Activated naive CD4-positive, alpha-beta T cell (primary cell): ENCODE data around the gene SNRNP70.
"Not testable (repeated sequence)": the region's sequence is repeated elsewhere in the genome, so short reads cannot be mapped to it uniquely, and the experiment has no call there.

ENCODE experiments used
- DNase-seq, 4 experiments: peaks; one replicate each; lab custom pipeline; 2025; lab: John Stamatoyannopoulos, UW

The SNRNP70 gene, protein sequence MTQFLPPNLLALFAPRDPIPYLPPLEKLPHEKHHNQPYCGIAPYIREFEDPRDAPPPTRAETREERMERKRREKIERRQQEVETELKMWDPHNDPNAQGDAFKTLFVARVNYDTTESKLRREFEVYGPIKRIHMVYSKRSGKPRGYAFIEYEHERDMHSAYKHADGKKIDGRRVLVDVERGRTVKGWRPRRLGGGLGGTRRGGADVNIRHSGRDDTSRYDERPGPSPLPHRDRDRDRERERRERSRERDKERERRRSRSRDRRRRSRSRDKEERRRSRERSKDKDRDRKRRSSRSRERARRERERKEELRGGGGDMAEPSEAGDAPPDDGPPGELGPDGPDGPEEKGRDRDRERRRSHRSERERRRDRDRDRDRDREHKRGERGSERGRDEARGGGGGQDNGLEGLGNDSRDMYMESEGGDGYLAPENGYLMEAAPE

DNA sequence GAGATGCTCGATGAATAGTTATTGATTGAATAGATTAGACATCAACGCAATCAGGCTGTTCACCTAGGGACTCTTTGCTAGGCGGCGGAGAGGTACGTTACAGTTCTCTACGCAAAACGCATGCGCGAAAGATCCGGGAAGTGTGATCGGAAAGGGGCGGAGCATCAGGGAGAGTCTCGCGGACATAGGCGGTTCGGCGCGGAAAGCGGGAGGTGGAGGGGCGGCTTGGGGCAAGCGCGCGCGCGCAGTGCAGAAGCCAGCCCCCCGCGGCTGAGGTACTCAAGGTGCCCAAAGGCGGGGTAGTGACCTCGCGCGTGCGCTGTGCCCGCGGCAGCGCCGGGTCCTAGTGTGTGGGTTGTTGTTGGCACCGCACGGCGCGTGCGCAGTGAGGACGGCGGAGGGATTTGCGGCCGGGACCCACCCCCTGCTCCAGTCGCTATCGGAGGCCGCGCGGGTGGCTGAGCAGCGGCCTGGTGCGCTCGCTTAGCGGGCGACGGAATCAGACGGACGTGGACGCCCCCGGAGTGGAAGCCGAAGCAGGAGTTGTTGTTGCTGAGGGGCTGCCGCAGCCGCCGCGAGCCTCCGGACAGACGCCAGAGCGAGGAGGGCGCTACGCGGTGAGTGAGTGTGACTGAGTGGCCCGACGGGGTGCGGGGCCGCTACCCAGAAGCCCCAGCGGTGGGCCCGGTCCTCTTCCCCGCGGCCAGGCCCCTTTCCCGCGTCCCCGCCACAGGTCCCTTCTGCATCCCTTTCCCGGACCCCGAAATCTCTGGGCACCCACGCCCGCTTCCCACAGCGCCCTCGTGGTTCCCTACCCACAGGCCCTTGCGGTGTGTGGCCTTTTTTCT, at the start of gene SNRNP70:
SNRNP70 (plus strand) TSS at position 432 of the 848 bp plus-strand sequence. CDS start 964 bp downstream, outside the sequence.
- DNase-seq = peak; percentile 97 to 99 (median 98)

DNA sequence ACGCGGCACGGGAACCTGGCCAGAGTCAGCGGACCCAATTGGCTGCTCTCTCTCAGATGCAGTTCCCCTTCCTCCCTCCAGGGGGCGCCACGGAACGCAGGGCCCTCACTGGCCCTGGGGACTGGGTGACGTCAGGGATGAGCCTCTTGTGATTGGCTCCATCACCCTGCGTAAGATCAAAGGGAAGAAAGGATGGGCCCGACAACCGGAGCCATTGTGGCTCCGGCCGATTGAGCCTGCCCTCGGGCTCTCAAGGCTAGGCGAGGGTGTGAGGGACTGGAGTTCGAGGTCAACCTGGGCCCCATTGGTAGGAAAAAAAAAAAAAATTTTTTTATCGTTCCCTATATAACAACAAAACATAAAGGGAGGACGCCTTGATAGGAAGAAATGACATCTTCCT, 48.4 kb upstream of the SNRNP70 start, which contains the start of gene CGB1:
CGB1 (minus strand) TSS at position 81 of the 400 bp plus-strand sequence. CDS start 184 bp downstream, outside the sequence.
- peak in 1 of 4 experiments; percentile 5 for DNase-seq

DNA sequence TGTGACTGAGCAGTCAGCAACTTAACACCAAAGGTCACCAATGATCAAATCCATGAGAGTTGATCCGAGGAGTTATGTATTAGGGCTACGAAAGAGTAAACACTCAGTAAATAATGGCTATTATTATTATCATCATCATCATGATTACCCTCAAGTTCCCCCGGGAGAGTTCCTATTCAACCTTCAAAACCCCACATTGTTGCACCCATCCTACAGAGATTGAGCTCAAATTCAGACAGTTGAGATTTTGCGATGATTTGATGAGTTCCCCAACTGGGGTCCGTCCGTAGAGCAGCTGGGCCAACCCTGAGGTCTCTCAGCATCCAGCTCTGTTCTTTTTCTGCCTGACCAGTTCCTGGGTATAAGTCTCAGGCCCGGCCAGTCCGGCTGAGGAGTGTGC, 47.1 kb upstream of the SNRNP70 start:
- not testable (repeated sequence) for DNase-seq

DNA sequence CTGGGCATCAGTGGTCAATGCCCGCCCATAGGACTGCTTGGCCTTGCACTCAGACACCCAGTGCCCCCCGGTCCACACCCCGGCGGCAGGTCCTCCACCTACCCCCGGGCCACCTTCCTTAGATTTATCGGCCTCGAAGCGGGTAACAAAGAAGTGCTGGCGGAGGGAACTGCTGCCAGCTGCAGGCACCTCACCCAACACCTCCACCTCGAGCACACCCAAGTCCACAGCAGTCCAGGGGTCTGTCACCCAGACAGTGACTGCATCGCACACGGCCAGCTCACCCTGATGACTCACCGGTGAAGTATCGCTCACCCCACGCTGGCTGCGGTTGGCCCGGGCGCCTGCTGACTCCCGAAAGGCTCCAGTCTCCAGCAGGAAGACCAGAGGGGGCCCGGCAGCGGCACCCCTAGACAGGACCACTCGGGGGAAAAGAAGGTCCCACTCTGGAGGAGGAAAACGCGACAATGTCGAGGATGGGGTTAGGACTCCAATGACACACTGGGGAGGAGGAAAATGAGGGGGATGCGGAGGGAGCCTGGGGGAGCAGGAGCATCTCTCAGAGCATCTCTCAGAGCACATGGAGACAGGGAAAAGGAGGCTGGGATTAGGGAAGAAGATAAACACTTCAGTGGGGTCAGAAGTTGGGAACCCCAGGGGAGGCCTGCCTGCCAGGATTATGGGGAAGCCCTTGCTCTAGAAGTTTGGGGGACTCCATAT, 46.5 kb upstream of the SNRNP70 start:
- DNase-seq = not testable (repeated sequence)

DNA sequence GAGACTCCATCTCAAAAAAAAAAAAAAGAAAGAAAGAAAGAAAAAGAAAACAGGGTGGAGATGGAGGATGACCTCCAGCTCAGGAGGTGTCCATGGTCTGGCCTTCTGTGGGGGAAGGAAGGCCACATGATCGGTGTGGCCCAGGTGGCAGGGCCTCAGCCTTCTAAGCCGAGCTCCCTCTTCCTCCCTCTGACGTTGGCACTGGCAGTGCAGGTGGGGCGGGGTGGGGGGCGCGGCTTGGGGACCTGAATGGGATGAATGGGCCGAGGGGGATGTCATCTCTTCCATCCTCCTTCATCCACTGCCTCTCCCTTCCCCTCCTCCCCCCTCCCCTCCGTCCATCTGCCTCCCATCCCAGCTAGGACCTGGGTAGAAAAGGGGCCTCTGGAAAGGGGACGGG, 45.5 kb upstream of the SNRNP70 start:
- not testable (repeated sequence) for DNase-seq

DNA sequence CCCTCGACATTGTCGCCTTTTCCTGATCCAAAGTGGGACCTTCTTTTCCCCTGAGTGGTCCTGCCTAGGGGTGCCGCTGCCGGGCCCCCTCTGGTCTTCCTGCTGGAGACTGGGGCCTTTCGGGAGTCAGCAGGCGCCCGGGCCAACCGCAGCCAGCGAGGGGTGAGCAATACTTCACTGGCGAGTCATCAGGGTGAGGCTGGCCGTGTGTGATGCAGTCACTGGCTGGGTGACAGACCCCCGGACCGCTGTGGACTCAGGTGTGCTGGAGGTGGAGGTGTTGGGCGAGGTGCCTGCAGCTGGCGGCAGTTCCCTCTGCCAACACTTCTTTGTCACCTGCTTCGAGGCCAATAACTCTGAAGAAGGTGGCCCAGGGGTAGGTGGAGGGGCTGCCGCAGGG, 43.1 kb upstream of the SNRNP70 start:
- no peak for DNase-seq

DNA sequence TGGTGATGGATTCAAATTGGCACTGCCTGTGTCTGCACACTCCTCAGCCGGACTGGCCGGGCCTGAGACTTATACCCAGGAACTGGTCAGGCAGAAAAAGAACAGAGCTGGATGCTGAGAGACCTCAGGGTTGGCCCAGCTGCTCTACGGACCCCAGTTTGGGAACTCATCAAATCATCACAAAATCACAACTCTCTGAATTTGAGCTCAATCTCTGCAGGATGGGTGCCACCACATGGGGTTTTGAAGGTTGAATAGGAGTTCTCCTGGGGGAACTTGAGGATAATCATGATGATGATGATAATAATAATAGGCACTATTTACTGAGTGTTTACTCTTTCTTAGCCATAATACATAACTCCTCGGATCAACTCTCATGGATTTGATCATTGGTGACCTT, 42.6 kb upstream of the SNRNP70 start:
- not testable (repeated sequence) for DNase-seq

DNA sequence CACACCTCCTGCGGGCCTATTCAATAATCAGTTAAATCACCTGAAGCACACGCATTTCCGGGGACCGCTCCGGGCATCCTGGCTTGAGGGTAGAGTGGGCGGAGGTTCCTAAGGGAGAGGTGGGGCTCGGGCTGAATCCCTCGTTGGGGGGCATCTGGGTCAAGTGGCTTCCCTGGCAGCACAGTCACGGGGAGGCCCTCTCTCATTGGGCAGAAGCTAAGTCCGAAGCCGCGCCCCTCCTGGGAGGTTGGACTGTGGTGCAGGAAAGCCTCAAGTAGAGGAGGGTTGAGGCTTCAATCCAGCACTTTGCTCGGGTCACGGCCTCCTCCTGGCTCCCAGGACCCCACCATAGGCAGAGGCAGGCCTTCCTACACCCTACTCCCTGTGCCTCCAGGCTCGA, 41.7 kb upstream of the SNRNP70 start, which contains the start of gene CGB5:
CGB5 (plus strand) TSS at position 301 of the 400 bp plus-strand sequence. CDS start 362 bp downstream, outside the sequence.
- not testable (repeated sequence) for DNase-seq

DNA sequence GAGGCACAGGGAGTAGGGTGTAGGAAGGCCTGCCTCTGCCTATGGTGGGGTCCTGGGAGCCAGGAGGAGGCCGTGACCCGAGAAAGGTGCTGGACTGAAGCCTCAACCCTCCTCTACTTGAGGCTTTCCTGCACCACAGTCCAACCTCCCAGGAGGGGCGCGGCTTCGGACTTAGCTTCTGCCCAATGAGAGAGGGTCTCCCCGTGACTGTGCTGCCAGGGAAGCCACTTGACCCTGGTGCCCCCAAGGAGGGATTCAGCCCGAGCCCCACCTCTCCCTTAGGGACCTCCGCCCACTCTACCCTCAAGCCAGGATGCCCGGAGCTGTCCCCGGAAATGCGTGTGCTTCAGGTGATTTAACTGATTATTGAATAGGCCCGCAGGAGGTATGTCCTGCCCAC, 36.2 kb upstream of the SNRNP70 start, which contains the start of gene CGB8:
CGB8 (minus strand) TSS at position 101 of the 400 bp plus-strand sequence. CDS start 372 bp downstream, outside the sequence.
- DNase-seq = not testable (repeated sequence)

DNA sequence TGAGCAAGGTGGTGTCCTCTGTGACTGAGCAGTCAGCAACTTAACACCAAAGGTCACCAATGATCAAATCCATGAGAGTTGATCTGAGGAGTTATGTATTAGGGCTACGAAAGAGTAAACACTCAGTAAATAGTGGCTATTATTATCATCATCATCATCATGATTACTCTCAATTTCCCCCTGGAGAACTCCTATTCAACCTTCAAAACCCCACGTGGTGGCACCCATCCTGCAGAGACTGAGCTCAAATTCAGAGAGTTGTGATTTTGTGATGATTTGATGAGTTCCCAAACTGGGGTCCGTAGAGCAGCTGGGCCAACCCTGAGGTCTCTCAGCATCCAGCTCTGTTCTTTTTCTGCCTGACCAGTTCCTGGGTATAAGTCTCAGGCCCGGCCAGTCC, 35.4 kb upstream of the SNRNP70 start:
- not testable (repeated sequence) for DNase-seq

DNA sequence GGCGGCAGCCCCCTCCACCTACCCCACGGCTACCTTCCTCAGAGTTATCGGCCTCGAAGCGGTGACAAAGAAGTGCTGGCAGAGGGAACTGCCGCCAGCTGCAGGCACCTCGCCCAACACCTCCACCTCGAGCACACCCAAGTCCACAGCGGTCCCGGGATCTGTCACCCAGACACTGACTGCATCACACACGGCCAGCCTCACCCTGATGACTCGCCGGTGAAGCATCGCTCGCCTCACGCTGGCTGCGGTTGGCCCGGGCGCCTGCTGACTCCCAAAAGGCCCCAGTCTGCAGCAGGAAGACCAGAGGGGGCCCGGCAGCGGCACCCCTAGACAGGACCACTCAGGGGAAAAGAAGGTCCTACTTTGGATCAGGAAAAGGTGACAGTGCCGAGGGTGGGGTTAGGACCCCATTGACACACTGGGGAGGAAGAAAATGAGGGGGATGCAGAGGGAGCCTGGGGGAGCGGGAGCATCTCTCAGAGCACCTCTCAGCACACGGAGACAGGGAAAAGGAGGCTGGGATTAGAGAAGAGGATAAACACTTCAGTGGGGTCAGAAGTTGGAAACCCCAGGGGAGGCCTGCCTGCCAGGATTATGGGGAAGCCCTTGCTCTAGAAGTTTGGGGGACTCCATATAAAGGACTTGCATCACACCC, 34.7 kb upstream of the SNRNP70 start:
- DNase-seq = not testable (repeated sequence)

DNA sequence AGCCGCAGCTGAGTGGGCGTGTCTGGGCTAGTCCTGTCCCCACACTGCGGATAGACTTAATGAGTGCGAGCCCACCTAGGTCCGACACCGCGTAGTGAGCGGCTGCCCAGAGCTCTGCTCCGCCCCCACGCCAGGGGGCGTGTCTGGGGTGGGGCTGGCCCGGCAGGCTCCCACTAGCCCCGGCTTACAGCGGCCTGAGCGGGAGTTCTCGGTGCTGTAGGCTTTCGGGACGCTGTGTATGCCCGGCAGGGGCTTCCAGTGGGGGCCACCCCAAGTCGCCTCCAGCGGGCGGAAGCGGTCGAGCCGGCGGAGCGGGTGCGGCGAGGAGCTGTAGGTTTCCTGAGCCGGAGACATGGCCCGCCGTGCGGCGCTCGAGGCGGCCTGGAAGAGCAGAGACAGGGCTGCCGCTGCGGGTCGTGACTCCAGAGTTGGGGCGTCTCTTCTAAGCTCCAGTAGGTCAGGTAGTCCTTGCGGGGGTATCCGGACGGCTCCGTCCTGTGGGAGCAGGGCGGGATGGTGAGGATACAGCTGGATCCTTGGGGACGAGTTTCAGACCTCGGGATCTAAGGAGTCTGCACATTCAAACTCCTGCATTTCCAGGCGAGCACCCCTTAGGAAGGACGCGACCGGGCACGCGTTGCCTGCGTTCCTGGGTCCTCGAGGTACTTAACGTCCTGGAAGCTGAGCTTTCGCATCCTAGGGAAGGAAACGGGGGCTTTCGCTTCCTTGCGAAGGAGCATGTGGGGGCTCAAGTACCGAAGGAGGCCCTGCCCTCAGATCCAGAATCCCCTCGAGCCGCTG, 28.9 kb upstream of the SNRNP70 start:
- peak in 3 of 4 experiments; percentile 18 to 42 (median 20) for DNase-seq

DNA sequence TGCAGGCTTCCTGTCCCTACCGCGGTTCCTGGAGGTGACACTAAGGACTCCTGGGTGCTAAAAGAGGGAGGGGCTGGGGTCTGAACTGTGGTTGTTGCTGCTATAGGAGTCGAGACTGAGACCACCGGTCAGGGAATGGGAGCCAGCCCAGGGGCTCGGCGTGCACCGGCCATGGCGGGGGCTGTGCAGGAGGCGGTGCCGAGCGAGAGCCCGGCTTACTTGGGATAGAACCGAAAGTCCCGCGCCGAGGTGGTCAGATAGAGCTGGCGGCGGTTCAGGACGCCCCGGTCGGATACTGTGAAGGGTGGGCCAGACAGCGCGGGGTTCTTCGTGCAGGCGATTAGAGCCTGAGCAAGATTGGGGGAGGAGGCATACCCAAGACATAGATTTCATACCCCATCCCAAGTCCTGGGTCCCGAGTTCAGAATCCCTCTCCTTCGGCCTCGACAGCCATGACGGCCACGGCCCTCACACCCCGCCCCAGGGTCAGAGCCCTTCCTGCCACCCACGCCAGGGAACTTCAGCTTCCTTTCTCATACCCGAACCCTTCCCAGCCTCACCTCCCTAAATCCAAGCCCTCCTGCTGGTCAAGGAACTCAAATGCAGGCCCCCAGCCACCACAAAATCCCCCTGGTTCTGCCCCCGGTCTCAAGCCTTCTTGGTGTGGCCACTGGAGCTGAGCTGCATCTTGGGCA, 28.2 kb upstream of the SNRNP70 start:
- DNase-seq = not testable (repeated sequence)

DNA sequence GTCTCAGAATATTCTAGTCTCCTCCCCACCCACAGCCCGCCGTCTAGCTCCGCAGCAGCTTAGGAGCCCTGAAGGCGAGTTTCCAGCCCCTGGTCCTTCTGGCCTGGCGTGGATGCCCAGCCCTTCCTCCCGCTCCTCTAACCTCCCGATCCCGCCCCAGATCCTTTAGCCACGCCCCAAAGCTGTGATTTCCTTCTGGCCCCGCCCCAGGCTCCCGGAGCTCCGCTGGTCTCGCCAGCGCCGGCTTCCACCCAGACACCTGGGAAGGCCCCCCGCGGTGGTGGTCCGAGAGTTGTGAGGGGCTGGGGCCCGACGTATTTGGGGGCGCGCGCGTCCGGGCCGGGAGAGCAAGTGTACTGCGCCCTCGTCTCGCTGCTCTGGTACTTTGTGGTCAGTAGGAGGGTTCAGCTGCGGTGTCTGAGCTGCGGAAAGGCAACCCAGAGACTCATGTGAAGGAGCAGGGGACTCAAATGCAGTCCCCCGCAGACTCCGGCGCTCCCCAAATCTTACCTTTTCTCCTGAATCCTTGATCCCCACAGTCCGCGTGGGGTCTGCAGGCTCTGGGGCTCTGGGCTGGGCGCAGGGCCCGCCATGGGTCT, 27.5 kb upstream of the SNRNP70 start, which contains the start of gene CGB7:
CGB7 (minus strand) TSS at position 114 of the 599 bp plus-strand sequence. CDS start 2,374 bp downstream, outside the sequence.
- no peak for DNase-seq

DNA sequence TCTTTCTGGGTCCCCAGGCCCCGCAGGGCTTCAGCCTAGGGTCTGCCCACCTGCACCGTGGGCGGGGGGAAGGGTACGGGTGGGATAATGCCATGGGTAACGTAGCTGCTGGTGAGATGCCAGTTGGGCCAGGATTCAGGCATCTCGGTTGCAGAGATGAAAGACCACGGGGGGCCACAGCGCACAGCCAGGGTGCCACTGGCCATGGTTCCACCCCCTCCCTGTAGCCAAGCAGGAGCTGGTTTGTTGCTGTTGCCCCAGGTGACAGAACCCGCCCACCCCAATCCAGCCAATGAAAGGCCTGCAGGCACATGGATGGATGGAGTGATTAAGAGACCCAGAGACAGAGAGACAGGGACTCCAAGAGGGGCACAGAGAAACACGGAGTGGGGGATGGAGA, 26.7 kb upstream of the SNRNP70 start:
- no peak for DNase-seq

DNA sequence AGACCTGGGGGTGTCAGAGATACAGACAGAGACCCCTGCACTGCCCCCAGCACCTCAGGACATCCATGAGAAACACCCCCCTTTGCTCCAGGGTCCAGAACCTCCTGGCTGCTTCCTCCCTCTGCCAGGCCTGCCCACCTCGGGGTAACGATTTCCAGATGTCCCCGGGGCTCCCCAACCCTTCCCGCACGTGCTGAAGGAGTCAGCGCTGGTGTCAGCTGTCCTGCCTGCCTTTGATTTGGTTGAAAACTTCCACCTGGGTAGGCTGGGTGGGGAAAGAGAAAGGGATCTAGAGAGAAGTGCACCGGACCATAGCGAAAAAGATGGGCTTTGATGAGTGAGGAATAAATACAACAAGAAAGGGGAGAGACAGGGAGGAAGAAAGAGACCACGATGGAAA, 26.2 kb upstream of the SNRNP70 start:
- DNase-seq = no peak

DNA sequence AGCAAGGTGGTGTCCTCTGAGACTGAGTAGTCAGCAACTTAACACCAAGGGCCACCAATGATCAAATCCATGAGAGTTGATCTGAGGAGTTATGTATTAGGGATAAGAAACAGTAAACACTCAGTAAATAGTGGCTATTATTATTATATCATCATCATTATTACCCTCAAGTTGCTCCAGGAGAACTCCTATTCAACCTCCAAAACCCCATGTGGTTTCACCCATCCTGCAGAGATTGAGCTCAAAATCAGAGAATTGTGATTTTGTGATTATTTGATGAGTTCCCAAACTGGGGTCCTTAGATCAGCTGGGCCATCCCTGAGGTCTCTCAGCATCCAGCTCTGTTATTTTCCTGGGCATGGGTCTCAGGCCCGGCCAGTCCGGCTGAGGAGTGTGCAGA, 24.3 kb upstream of the SNRNP70 start:
- DNase-seq = no peak

DNA sequence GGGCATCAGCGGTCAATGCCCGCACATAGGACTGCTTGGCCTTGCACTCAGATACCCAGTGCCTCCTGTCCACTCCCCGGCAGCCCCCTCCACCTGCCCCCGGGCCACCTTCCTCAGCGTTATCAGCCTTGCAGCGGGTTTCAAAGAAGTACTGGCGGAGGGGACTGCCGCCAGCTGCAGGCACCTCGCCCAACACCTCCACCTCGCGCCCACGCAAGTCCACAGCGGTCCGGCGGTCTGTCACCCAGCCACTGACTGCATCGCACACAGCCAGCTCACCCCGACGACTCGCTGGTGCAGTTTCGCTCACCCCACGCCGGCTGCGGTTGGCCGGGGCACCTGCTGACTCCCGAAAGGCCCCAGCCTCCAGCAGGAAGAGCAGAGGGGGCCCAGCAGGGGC, 23.8 kb upstream of the SNRNP70 start:
- no peak for DNase-seq

DNA sequence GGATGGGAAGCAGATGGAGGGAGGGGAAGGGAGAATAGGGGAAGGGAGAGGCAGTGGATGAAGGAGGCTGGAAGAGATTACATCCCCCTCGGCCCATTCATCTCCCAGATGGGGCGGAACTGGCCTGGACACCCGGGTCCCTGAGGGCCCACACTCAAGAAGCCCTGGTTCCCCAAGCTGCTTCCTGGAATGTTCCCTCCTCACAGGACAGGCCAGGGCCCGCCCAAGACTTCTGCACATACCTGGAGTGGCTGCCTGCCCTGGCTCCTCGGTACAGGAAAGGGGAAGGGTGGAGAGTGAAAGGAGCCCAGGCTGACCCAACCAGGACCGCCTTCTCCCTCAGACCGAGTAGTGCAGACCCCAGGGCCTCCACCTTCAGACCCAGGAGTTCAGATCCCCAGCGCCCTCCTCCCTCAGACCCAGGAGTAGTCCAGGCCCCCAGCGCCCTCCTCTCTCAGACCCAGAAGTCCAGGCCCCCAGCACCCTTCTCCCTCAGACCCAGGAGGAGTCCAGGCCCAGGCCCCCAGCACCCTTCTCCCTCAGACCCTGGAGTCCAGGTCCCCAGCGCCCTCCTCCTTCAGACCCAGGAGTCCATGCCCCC, 21.1 kb upstream of the SNRNP70 start:
- no peak for DNase-seq
